Measurements from ENCODE around the gene HBEGF.

DNA sequence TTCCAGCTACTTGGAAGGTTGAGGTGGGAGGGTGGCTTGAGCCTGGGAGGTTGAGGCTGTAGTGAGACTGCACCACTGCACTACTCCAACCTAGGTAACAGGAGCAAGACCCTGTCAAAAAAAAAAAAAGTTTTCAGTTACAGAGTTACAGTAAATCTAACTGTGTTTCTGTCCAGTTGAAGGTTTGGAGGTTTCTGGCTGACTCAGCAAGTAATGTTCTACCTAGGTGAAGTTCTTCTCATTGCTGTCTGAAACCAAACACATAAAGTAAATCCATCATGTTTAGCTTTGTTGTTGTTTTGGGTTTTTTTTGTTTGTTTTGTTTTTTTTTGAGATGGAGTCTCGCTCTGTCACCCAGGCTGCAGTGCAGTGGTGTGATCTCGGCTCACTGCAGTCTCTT, 47.3 kb upstream of the HBEGF start:
- TF ChIP-seq, protein P1, sequence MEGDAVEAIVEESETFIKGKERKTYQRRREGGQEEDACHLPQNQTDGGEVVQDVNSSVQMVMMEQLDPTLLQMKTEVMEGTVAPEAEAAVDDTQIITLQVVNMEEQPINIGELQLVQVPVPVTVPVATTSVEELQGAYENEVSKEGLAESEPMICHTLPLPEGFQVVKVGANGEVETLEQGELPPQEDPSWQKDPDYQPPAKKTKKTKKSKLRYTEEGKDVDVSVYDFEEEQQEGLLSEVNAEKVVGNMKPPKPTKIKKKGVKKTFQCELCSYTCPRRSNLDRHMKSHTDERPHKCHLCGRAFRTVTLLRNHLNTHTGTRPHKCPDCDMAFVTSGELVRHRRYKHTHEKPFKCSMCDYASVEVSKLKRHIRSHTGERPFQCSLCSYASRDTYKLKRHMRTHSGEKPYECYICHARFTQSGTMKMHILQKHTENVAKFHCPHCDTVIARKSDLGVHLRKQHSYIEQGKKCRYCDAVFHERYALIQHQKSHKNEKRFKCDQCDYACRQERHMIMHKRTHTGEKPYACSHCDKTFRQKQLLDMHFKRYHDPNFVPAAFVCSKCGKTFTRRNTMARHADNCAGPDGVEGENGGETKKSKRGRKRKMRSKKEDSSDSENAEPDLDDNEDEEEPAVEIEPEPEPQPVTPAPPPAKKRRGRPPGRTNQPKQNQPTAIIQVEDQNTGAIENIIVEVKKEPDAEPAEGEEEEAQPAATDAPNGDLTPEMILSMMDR (IDR thresholded peaks at IDR 0.05), result no peak
- TF ChIP-seq POLR2A (IDR thresholded peaks at IDR 0.05), result no peak
- no peak for TF ChIP-seq POLR2AphosphoS5 (IDR thresholded peaks at IDR 0.05)
